ENCODE measurements around the gene KIAA1549. TPM values are rescaled to one million over a fixed set of nuclear protein-coding genes. Genes with fewer than 3 reads are reported as not detected.

Gene KIAA1549
- total and polyA plus RNA-seq, 10 of the 15 experiments (the other 5 are each of a cell fraction or from before 2014, with no cell fraction given), result 0.02 to 0.82 (median 0.22) TPM

DNA sequence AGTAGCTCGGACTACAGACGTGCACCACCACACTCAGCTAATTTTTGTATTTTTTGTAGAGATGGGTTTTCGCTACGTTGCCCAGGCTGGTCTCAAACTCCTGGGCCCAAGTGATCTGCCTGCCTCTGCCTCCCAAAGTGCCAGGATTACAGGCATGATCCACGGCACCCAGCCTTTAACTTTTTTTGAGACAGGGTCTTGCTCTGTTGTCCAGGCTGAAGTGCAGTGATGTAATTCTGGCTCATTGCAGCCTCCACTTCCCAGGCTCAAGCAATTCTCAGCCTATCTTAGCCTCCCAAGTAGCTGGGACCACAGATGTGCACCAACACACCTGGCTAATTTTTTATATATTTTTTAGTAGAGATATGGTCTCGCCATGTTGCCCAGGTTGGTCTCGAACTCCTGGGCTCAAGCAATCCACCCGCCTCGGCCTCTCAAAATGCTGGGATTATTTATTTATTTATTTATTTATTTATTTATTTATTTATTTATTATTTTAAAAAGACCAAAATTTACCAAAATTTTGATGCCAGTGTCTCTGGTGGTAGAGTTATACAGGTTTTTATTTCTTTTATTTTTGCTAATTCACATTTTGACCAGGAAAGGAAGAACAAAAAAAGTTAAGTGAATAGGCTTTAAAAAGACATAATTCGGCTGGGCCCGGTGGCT lies 158.2 kb downstream of the KIAA1549 start:
- no TSS peak for BruUV-seq (replicated peaks)
- CTCF ChIA-PET, result no interaction called here
- H3K27ac ChIP-seq (ENCODE audit: control insufficient read depth, insufficient read depth), result no peak overlapping the region
- no peaks in the 10 kb centered on the region for H3K27me3 ChIP-seq (replicated peaks in 1 of 2; ENCODE audit: control insufficient read depth in 2 of 2, insufficient read depth in 2 of 2, low read length in 1 of 2)
- 67% methylated on average over 11 of the region's 11 CpGs for WGBS (ENCODE audit: insufficient coverage, insufficient replicate concordance, low lambda C conversion rate, missing lambda C conversion rate)
- in situ Hi-C loops (cut with MboI) (no loop called here), intact Hi-C loops (cut with micrococcal nuclease; ENCODE audit: unreplicated experiment) (no loop called here)
- ATAC-seq (no peak), FAIRE-seq (no peak), DNase-seq (ENCODE audit: low read depth, low spot score) (no peak)
- no peaks in the 10 kb centered on the region for H3K36me3 ChIP-seq (ENCODE audit: control insufficient read depth in 2 of 2, insufficient read depth in 2 of 2, low read length in 1 of 2)
- H3K4me3 ChIP-seq, result no peak overlapping the region
- RAD21 ChIA-PET (ENCODE audit: unreplicated experiment), result no interaction called here
- TF ChIP-seq, protein P1, sequence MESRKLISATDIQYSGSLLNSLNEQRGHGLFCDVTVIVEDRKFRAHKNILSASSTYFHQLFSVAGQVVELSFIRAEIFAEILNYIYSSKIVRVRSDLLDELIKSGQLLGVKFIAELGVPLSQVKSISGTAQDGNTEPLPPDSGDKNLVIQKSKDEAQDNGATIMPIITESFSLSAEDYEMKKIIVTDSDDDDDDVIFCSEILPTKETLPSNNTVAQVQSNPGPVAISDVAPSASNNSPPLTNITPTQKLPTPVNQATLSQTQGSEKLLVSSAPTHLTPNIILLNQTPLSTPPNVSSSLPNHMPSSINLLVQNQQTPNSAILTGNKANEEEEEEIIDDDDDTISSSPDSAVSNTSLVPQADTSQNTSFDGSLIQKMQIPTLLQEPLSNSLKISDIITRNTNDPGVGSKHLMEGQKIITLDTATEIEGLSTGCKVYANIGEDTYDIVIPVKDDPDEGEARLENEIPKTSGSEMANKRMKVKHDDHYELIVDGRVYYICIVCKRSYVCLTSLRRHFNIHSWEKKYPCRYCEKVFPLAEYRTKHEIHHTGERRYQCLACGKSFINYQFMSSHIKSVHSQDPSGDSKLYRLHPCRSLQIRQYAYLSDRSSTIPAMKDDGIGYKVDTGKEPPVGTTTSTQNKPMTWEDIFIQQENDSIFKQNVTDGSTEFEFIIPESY (IDR thresholded peaks at IDR 0.05), result no peak
- TF ChIP-seq WRNIP1 (IDR thresholded peaks at IDR 0.05; ENCODE audit: borderline replicate concordance, low read depth, low read length), result no peak
- TF ChIP-seq SPI1 (IDR thresholded peaks at IDR 0.05; ENCODE audit: borderline replicate concordance, insufficient read depth, low read depth, low read length), result no peak
- TF ChIP-seq IKZF1 (conservative IDR thresholded peaks at IDR 0.05), result no peak
- no peak for TF ChIP-seq TBL1XR1 (IDR thresholded peaks at IDR 0.05; ENCODE audit: low read depth, low read length)
- no peak for TF ChIP-seq EP300 (IDR thresholded peaks at IDR 0.05; ENCODE audit: borderline replicate concordance in 1 of 2, control insufficient read depth in 1 of 2, low read depth in 2 of 2, low read length in 2 of 2)
- TF ChIP-seq RAD51 (IDR thresholded peaks at IDR 0.05), result no peak
- TF ChIP-seq HDAC6 (IDR thresholded peaks at IDR 0.05; ENCODE audit: unreplicated experiment), result no peak
- no peak for TF ChIP-seq KDM1A (IDR thresholded peaks at IDR 0.05; ENCODE audit: borderline replicate concordance)
- no peak for TF ChIP-seq POLR2AphosphoS2 (IDR thresholded peaks at IDR 0.05; ENCODE audit: low read depth, low read length)
- TF ChIP-seq, protein P2, sequence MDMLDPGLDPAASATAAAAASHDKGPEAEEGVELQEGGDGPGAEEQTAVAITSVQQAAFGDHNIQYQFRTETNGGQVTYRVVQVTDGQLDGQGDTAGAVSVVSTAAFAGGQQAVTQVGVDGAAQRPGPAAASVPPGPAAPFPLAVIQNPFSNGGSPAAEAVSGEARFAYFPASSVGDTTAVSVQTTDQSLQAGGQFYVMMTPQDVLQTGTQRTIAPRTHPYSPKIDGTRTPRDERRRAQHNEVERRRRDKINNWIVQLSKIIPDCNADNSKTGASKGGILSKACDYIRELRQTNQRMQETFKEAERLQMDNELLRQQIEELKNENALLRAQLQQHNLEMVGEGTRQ (IDR thresholded peaks at IDR 0.05; ENCODE audit: borderline replicate concordance, low read depth, low read length), result no peak
- TF ChIP-seq, protein P3, sequence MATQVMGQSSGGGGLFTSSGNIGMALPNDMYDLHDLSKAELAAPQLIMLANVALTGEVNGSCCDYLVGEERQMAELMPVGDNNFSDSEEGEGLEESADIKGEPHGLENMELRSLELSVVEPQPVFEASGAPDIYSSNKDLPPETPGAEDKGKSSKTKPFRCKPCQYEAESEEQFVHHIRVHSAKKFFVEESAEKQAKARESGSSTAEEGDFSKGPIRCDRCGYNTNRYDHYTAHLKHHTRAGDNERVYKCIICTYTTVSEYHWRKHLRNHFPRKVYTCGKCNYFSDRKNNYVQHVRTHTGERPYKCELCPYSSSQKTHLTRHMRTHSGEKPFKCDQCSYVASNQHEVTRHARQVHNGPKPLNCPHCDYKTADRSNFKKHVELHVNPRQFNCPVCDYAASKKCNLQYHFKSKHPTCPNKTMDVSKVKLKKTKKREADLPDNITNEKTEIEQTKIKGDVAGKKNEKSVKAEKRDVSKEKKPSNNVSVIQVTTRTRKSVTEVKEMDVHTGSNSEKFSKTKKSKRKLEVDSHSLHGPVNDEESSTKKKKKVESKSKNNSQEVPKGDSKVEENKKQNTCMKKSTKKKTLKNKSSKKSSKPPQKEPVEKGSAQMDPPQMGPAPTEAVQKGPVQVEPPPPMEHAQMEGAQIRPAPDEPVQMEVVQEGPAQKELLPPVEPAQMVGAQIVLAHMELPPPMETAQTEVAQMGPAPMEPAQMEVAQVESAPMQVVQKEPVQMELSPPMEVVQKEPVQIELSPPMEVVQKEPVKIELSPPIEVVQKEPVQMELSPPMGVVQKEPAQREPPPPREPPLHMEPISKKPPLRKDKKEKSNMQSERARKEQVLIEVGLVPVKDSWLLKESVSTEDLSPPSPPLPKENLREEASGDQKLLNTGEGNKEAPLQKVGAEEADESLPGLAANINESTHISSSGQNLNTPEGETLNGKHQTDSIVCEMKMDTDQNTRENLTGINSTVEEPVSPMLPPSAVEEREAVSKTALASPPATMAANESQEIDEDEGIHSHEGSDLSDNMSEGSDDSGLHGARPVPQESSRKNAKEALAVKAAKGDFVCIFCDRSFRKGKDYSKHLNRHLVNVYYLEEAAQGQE (IDR thresholded peaks at IDR 0.05; ENCODE audit: low read depth, low read length), result no peak
- H4K20me1 ChIP-seq (ENCODE audit: control insufficient read depth, insufficient read depth), result no peaks in the 10 kb centered on the region
- H2AFZ ChIP-seq (ENCODE audit: control insufficient read depth, low read depth, low read length), result no peak overlapping the region
- no peaks in the 10 kb centered on the region for H3K4me1 ChIP-seq (ENCODE audit: control insufficient read depth, insufficient read depth, low read length)
- H3K4me2 ChIP-seq (ENCODE audit: control insufficient read depth, insufficient read depth), result no peak overlapping the region
- no peak overlapping the region for H3K9ac ChIP-seq (ENCODE audit: control insufficient read depth, insufficient read depth, low read length)
- POLR2A ChIA-PET, result no interaction called here
- no peaks in the 10 kb centered on the region for H3K79me2 ChIP-seq (ENCODE audit: control insufficient read depth, insufficient read depth, low read length)
- no peaks in the 10 kb centered on the region for H3K9me3 ChIP-seq (replicated peaks; ENCODE audit: control insufficient read depth, insufficient read depth, low read length)
- SMC1A ChIA-PET (ENCODE audit: uncharacterized antibody, unreplicated experiment), result no interaction called here
